A673 (cell line): ENCODE results near the gene SPSB4. TPM values are rescaled to one million over a fixed set of nuclear protein-coding genes. Genes with fewer than 3 reads are reported as not detected.

Source experiments
- BruUV-seq: library from RNA; stranded (reverse); fragments of 400-500 nt; replicated peaks from 2 replicates; lab custom pipeline; 2021; lab: Mats Ljungman, UMichigan
- CTCF ChIA-PET: fragments of 300-600 bp; sonication (Branson Sonifier 250); formaldehyde crosslinking; loops from one replicate; lab custom pipeline; 2022; ENCODE audit warnings: antibody characterized with exemption; lab: Charles Lee
- POLR2A ChIA-PET: fragments of 300-600 bp; sonication (Branson Sonifier 250); formaldehyde crosslinking; loops from one replicate; lab custom pipeline; 2022; ENCODE audit warnings: antibody characterized with exemption; ENCODE audit not compliant: low non-redundant PET; lab: Charles Lee
- DNase-seq: peaks from one replicate; pipeline ENCODE4 v3.0.0-alpha.2; 2015; ENCODE audit warnings: low spot score
- H3K27ac ChIP-seq: fragments of 200-600 bp; sonication (generic); 2 replicates; pipeline ENCODE4 v1.5.1; 2016; ENCODE audit warnings: mixed run types, low read depth, mild to moderate bottlenecking, mixed read lengths, antibody characterized with exemption, low read length; ENCODE audit not compliant: poor library complexity, severe bottlenecking
- H3K27me3 ChIP-seq: fragments of 200-600 bp; sonication (generic); replicated peaks from 2 replicates; pipeline ENCODE4 v1.6.1; 2017; ENCODE audit warnings: mixed run types, low read depth, mild to moderate bottlenecking, mixed read lengths, antibody characterized with exemption, low read length; ENCODE audit not compliant: insufficient read depth, poor library complexity
- H3K36me3 ChIP-seq: fragments of 200-600 bp; sonication (generic); 2 replicates; pipeline ENCODE4 v1.6.1; 2016; ENCODE audit warnings: mixed run types, mild to moderate bottlenecking, mixed read lengths, antibody characterized with exemption, low read length; ENCODE audit not compliant: insufficient read depth, poor library complexity, severe bottlenecking
- H3K4me1 ChIP-seq: fragments of 200-600 bp; sonication (generic); 2 replicates; pipeline ENCODE4 v1.6.1; 2017; ENCODE audit warnings: mixed run types, mild to moderate bottlenecking, mixed read lengths, antibody characterized with exemption, low read length; ENCODE audit not compliant: insufficient read depth, poor library complexity, severe bottlenecking
- H3K4me3 ChIP-seq: fragments of 200-600 bp; sonication (generic); 2 replicates; pipeline ENCODE4 v1.5.1; 2016; ENCODE audit warnings: low read depth, mixed run types, mild to moderate bottlenecking, mixed read lengths, low read length; ENCODE audit not compliant: poor library complexity, severe bottlenecking
- H3K9me3 ChIP-seq: fragments of 200-600 bp; sonication (generic); 2 replicates; pipeline ENCODE4 v1.6.1; 2016; ENCODE audit warnings: mixed run types, low read depth, mild to moderate bottlenecking, mixed read lengths, antibody characterized with exemption, low read length; ENCODE audit not compliant: poor library complexity, severe bottlenecking
- CTCF ChIP-seq: fragments of 300-800, 200-600 bp; sonication (generic); conservative IDR thresholded peaks from 2 replicates; pipeline ENCODE4 v1.5.1; 2017; ENCODE audit warnings: low read depth, mild to moderate bottlenecking, antibody characterized with exemption, low read length, moderate library complexity, mixed read lengths
- EZH2 ChIP-seq: fragments of 200-600 bp; sonication (generic); IDR thresholded peaks from 2 replicates; pipeline ENCODE4 v1.6.1; 2017; ENCODE audit warnings: borderline replicate concordance, low read depth, mild to moderate bottlenecking, mixed read lengths, antibody characterized with exemption, low read length; ENCODE audit not compliant: poor library complexity, severe bottlenecking
- intact Hi-C: fragments of 100-400 bp; cut with micrococcal nuclease; formaldehyde crosslinking; loops from one replicate; pipeline ENCODE4 v1.10.0; 2022; ENCODE audit not compliant: unreplicated experiment
- total RNA-seq: library from RNA; stranded (reverse); gene quantifications from 2 replicates; pipeline ENCODE4 v1.2.3, GENCODE V29; 2021

Gene SPSB4
- total RNA-seq, 1 experiment from 2014 or later, result 0.39 TPM

- no peak overlapping the region for H3K27ac ChIP-seq
- no TSS peak for BruUV-seq
- intact Hi-C loops, result no loop called here
- no peak for DNase-seq
- H3K4me3 ChIP-seq, result no peak overlapping the region
- ChIA-PET POLR2A (no interaction called here), CTCF (no interaction called here)
- no peaks in the 10 kb centered on the region for H3K36me3 ChIP-seq
- peaks cover 58% of the 10 kb centered on the region for H3K27me3 ChIP-seq
- no peak for TF ChIP-seq EZH2
- no peak for TF ChIP-seq CTCF
- H3K4me1 ChIP-seq, result peaks cover 5% of the 10 kb centered on the region
- H3K9me3 ChIP-seq, result no peaks in the 10 kb centered on the region
These were observed 4.0 kb upstream of the SPSB4 start for GRCh38 chr3:141047168-141047567.

GRCh38 chr3:141049681-141050080 is 1.5 kb upstream of the SPSB4 start:
- DNase-seq, result peak; percentile 39
- Histone ChIP-seq H3K4me1 (peaks cover 11% of the 10 kb centered on the region), H3K9me3 (no peaks in the 10 kb centered on the region), H3K27ac (no peak overlapping the region), H3K27me3 (peaks cover 72% of the 10 kb centered on the region), H3K4me3 (no peak overlapping the region), H3K36me3 (no peaks in the 10 kb centered on the region)
- BruUV-seq, result no TSS peak
- intact Hi-C loops, result loop anchor here (1.0 kb wide), 1 partner anchor 57 kb away; no protein-coding TSS in a partner anchor
- ChIA-PET POLR2A (no interaction called here), CTCF (no interaction called here)
- TF ChIP-seq CTCF (peak; percentile 34; the same call in 1 of the 2 replicates), EZH2 (no peak)

- H3K4me3 ChIP-seq, result peak overlapping the region; percentile 45
- no peak overlapping the region for H3K27ac ChIP-seq
- intact Hi-C loops, result no loop called here
- no peaks in the 10 kb centered on the region for H3K36me3 ChIP-seq
- ChIA-PET POLR2A (no interaction called here), CTCF (interaction anchor here (0.8 to 0.9 kb wide), 2 partner anchors 43 to 141 kb away, joined by 3 to 5 read pairs; no protein-coding TSS in a partner anchor)
- TF ChIP-seq EZH2 (no peak), CTCF (no peak; the same call in 1 of the 2 replicates)
- H3K27me3 ChIP-seq, result peaks cover 72% of the 10 kb centered on the region
- no TSS peak for BruUV-seq
- DNase-seq, result no peak
- H3K4me1 ChIP-seq, result peaks cover 11% of the 10 kb centered on the region
- H3K9me3 ChIP-seq, result no peaks in the 10 kb centered on the region
These were observed 475 bp downstream of the SPSB4 start for GRCh38 chr3:141051443-141052200.
